ENCODE data around the gene CHAF1B. TPM values are rescaled to one million over a fixed set of nuclear protein-coding genes. Genes with fewer than 3 reads are reported as not detected.
A peak's percentile ranks its signal among the peaks of the same experiment; 100 is the strongest.

The CHAF1B gene
- polyA plus RNA-seq, 1 of the 3 experiments (the other 2 are of a cell fraction), result 6.8 TPM

DNA sequence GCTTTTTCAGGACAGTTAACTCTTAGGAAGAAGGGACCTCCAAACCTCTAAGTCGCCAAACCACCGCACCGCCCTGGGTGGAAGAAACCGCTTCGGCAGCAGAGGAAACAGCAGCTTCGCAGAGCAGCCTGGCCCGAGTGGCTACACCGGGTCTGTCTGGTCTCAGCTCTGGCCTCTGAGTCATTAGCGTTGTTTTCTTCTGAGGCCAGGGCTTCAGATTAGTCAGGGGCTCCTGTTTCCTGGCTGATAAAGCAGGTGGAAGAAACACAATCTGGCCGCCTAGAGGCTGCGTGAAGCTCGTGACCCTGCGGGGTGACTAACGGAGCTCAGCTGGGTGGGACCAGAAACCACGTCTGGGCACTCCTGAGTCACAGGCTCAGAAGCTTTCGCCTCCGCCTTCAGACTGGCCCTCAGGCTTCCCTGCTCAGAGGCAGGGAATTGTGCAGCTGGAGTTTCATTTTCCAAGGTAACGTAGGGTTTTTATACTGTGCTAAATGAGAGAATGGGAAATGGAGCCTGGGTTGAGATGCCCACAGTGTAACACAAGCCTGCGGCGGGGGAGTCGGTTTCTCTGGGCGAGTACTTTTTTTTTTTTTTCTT, 44.9 kb downstream of the CHAF1B start (continued):
- TF ChIP-seq, protein P1, sequence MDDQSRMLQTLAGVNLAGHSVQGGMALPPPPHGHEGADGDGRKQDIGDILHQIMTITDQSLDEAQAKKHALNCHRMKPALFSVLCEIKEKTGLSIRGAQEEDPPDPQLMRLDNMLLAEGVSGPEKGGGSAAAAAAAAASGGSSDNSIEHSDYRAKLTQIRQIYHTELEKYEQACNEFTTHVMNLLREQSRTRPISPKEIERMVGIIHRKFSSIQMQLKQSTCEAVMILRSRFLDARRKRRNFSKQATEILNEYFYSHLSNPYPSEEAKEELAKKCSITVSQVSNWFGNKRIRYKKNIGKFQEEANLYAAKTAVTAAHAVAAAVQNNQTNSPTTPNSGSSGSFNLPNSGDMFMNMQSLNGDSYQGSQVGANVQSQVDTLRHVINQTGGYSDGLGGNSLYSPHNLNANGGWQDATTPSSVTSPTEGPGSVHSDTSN (IDR thresholded peaks at IDR 0.05), result peak; percentile 49
- TF ChIP-seq, protein P2, sequence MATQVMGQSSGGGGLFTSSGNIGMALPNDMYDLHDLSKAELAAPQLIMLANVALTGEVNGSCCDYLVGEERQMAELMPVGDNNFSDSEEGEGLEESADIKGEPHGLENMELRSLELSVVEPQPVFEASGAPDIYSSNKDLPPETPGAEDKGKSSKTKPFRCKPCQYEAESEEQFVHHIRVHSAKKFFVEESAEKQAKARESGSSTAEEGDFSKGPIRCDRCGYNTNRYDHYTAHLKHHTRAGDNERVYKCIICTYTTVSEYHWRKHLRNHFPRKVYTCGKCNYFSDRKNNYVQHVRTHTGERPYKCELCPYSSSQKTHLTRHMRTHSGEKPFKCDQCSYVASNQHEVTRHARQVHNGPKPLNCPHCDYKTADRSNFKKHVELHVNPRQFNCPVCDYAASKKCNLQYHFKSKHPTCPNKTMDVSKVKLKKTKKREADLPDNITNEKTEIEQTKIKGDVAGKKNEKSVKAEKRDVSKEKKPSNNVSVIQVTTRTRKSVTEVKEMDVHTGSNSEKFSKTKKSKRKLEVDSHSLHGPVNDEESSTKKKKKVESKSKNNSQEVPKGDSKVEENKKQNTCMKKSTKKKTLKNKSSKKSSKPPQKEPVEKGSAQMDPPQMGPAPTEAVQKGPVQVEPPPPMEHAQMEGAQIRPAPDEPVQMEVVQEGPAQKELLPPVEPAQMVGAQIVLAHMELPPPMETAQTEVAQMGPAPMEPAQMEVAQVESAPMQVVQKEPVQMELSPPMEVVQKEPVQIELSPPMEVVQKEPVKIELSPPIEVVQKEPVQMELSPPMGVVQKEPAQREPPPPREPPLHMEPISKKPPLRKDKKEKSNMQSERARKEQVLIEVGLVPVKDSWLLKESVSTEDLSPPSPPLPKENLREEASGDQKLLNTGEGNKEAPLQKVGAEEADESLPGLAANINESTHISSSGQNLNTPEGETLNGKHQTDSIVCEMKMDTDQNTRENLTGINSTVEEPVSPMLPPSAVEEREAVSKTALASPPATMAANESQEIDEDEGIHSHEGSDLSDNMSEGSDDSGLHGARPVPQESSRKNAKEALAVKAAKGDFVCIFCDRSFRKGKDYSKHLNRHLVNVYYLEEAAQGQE (IDR thresholded peaks at IDR 0.05; ENCODE audit: low read depth, low read length), result no peak
- TF ChIP-seq CHD2 (IDR thresholded peaks at IDR 0.05; ENCODE audit: low read length, partially characterized antibody), result no peak
- no peak for TF ChIP-seq EZH2phosphoT487 (IDR thresholded peaks at IDR 0.05; ENCODE audit: borderline replicate concordance, low read depth)
- TF ChIP-seq TAF1 (IDR thresholded peaks at IDR 0.05; ENCODE audit: borderline replicate concordance, low read depth, low read length), result no peak
- peak; percentile 45; the same call in 1 of the 2 replicates for TF ChIP-seq YY1 (IDR thresholded peaks at IDR 0.05; ENCODE audit: low read depth)
- peak; percentile 90 for TF ChIP-seq JUND (IDR thresholded peaks at IDR 0.05)

DNA sequence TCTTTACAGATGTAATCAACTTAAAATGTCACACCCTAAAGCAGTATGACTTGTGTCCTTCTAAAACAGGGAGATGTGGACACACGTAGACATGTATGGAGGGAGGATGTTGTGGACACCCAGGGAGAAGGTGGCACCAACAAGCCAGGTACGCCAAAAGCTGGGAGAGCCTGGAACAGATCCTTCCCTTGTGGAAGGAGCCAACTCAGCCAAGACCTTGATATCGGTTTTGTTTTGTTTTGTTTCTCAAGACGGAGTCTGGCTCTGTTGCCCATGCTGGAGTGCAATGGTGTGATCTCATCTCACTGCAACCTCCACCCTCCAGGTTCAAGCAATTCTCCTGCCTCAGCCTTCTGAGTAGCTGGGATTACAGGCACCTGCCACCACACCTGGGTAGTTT, 45.6 kb downstream of the CHAF1B start:
- Histone ChIP-seq H3K27ac (ENCODE audit: low read depth in 2 of 2, low read length in 1 of 2) (peak overlapping the region in 1 of 2 experiments; percentile 89; a peak in 2 of 4 replicates), H3K4me2 (peak overlapping the region; percentile 64), H3K9me2 (no peaks in the 10 kb centered on the region), H3K4me3 (ENCODE audit: low read depth in 2 of 2, low read length in 1 of 2) (peak overlapping the region in 1 of 2 experiments; percentile 36; a peak in 1 of 4 replicates), H3K9me3 (no peaks in the 10 kb centered on the region), H3K36me3 (replicated peaks in 1 of 2; ENCODE audit: control insufficient read depth in 1 of 2, insufficient read depth in 2 of 2, low read length in 1 of 2) (no peaks in the 10 kb centered on the region), H3K27me3 (ENCODE audit: insufficient read depth) (no peaks in the 10 kb centered on the region), H3K79me2 (ENCODE audit: insufficient read depth) (peaks cover 15% of the 10 kb centered on the region; the same call in 1 of the 2 replicates), H3F3A (replicated peaks; ENCODE audit: insufficient read depth) (peaks cover 12% of the 10 kb centered on the region), H3K4me1 (ENCODE audit: control insufficient read depth in 1 of 2, insufficient read depth in 2 of 2, low read depth in 1 of 2, low read length in 1 of 2) (peaks cover 6 to 7% of the 10 kb centered on the region in 2 experiments; a peak in 2 of 4 replicates), H2AFZ (ENCODE audit: low read depth) (0 out of 2 replicates have a peak overlapping the region, but pooled peaks have one; percentile 19), H3K9ac (peak overlapping the region; percentile 60), H4K20me1 (ENCODE audit: insufficient read depth) (no peaks in the 10 kb centered on the region)
- POLR2A ChIA-PET, result no interaction called here
- no peak for DNase-seq
- CTCF ChIA-PET, result interaction anchor here (0.8 to 1.2 kb wide), 2 partner anchors 8 to 10 kb away, joined by 3 to 4 read pairs; no protein-coding TSS in a partner anchor
- 83% methylated on average over 4 of the region's 4 CpGs for WGBS (ENCODE audit: low lambda C conversion rate)
- TF ChIP-seq, protein P3, sequence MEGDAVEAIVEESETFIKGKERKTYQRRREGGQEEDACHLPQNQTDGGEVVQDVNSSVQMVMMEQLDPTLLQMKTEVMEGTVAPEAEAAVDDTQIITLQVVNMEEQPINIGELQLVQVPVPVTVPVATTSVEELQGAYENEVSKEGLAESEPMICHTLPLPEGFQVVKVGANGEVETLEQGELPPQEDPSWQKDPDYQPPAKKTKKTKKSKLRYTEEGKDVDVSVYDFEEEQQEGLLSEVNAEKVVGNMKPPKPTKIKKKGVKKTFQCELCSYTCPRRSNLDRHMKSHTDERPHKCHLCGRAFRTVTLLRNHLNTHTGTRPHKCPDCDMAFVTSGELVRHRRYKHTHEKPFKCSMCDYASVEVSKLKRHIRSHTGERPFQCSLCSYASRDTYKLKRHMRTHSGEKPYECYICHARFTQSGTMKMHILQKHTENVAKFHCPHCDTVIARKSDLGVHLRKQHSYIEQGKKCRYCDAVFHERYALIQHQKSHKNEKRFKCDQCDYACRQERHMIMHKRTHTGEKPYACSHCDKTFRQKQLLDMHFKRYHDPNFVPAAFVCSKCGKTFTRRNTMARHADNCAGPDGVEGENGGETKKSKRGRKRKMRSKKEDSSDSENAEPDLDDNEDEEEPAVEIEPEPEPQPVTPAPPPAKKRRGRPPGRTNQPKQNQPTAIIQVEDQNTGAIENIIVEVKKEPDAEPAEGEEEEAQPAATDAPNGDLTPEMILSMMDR (IDR thresholded peaks at IDR 0.05), result no peak
- TF ChIP-seq RXRA (IDR thresholded peaks at IDR 0.05; ENCODE audit: borderline replicate concordance, low read depth) (no peak), FOXJ3 (CRISPR knock-in tag; IDR thresholded peaks at IDR 0.05) (no peak), SIN3A (IDR thresholded peaks at IDR 0.05; ENCODE audit: borderline replicate concordance, low read depth, low read length) (no peak), YY1 (IDR thresholded peaks at IDR 0.05; ENCODE audit: low read depth) (no peak), NFIC (IDR thresholded peaks at IDR 0.05; ENCODE audit: borderline replicate concordance) (no peak), POLR2AphosphoS5 (IDR thresholded peaks at IDR 0.05; ENCODE audit: low read depth, low read length) (no peak), RCOR1 (IDR thresholded peaks at IDR 0.05; ENCODE audit: low read length) (no peak), RFX5 (IDR thresholded peaks at IDR 0.05; ENCODE audit: low read length) (no peak), EP300 (IDR thresholded peaks at IDR 0.05; ENCODE audit: borderline replicate concordance in 1 of 2, low read depth in 1 of 2, low read length in 1 of 2) (no peak), TEAD4 (IDR thresholded peaks at IDR 0.05; ENCODE audit: borderline replicate concordance, insufficient read depth) (no peak)
- TF ChIP-seq, protein P4, sequence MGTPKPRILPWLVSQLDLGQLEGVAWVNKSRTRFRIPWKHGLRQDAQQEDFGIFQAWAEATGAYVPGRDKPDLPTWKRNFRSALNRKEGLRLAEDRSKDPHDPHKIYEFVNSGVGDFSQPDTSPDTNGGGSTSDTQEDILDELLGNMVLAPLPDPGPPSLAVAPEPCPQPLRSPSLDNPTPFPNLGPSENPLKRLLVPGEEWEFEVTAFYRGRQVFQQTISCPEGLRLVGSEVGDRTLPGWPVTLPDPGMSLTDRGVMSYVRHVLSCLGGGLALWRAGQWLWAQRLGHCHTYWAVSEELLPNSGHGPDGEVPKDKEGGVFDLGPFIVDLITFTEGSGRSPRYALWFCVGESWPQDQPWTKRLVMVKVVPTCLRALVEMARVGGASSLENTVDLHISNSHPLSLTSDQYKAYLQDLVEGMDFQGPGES (IDR thresholded peaks at IDR 0.05; ENCODE audit: low read depth, low read length), result no peak
- TF ChIP-seq, protein P5, sequence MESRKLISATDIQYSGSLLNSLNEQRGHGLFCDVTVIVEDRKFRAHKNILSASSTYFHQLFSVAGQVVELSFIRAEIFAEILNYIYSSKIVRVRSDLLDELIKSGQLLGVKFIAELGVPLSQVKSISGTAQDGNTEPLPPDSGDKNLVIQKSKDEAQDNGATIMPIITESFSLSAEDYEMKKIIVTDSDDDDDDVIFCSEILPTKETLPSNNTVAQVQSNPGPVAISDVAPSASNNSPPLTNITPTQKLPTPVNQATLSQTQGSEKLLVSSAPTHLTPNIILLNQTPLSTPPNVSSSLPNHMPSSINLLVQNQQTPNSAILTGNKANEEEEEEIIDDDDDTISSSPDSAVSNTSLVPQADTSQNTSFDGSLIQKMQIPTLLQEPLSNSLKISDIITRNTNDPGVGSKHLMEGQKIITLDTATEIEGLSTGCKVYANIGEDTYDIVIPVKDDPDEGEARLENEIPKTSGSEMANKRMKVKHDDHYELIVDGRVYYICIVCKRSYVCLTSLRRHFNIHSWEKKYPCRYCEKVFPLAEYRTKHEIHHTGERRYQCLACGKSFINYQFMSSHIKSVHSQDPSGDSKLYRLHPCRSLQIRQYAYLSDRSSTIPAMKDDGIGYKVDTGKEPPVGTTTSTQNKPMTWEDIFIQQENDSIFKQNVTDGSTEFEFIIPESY (IDR thresholded peaks at IDR 0.05; ENCODE audit: borderline replicate concordance, low read depth), result no peak
- TF ChIP-seq, protein P6, sequence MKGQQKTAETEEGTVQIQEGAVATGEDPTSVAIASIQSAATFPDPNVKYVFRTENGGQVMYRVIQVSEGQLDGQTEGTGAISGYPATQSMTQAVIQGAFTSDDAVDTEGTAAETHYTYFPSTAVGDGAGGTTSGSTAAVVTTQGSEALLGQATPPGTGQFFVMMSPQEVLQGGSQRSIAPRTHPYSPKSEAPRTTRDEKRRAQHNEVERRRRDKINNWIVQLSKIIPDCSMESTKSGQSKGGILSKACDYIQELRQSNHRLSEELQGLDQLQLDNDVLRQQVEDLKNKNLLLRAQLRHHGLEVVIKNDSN (IDR thresholded peaks at IDR 0.05; ENCODE audit: borderline replicate concordance, low read depth), result no peak

All from SK-N-SH (cell line).